Stomach (tissue), 4 donors: ENCODE results near the gene GABARAP.

ENCODE experiments used
- CTCF ChIP-seq, 7 experiments: fragments of 450-650 bp in 4 of 7; fragments of 200-600 bp in 3 of 7; sonication (generic) in 3 of 7; IDR thresholded peaks; one replicate each; pipeline ENCODE4 v1.5.1; 2016 to 2019; ENCODE audit warnings: antibody characterized with exemption in 7 of 7, control low read depth in 2 of 7, mild to moderate bottlenecking in 1 of 7
- POLR2A ChIP-seq, 4 donors: fragments of 450-650 bp; IDR thresholded peaks; one replicate each; pipeline ENCODE4 v1.6.1; 2016; ENCODE audit warnings: antibody characterized with exemption in 4 of 4, control low read depth in 2 of 4, mild to moderate bottlenecking in 1 of 4, moderate library complexity in 1 of 4
- POLR2AphosphoS5 ChIP-seq, 3 donors: sonication (generic); formaldehyde crosslinking; IDR thresholded peaks; one replicate each; pipeline ENCODE4 v1.6.1; 2016; ENCODE audit warnings: antibody characterized with exemption in 3 of 3

DNA sequence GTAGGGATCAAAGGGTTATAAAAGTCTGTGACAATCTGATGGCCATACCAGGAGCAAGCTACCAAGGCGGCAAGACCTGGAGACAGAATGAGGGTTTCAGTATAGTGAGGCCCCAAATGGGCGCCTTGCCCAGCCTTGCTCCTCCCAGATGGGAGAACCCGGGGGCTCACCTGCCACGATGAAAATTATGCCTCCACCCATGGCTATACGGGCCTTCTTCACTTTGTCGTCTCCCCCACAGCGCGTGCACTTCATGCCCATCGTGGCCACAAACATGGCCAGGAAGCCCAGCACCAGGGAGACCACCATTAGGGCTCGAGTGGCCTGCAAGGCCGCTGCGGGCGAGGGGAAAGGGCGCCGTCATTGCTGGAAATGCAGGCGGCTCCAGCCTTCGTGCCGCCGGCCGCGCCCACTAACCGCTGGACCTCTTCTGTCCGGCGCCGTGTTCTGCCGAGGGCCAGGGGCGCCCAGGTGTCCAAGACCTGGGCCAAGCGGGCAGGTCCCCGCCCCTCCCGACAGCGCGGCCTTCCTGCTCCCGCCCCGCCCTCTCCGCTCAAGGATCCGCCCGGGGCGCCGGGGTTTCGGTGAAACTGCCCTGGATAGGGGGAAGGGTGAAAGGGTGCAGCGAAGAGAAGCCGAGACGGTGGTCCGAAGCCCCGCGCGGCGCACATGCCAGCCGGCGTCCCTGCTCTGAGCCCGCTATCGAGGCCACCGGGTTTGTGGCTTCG is 18.6 kb upstream of the GABARAP start:
- TF ChIP-seq POLR2AphosphoS5 (IDR thresholded peaks at IDR 0.05), result no peak
- no peak for TF ChIP-seq POLR2A (IDR thresholded peaks at IDR 0.05)
- no peak for TF ChIP-seq CTCF (IDR thresholded peaks at IDR 0.05)
